GM12872 (cell line): ENCODE measurements around the gene FXYD6.

Experiments
- TF ChIP-seq, protein P1 (sequence below): IDR thresholded peaks from 3 replicates; pipeline ENCODE4 v1.5.1; 2011; ENCODE audit warnings: low read depth, mild to moderate bottlenecking, low read length, moderate library complexity; ENCODE audit not compliant: insufficient read depth

FXYD6 gene

DNA sequence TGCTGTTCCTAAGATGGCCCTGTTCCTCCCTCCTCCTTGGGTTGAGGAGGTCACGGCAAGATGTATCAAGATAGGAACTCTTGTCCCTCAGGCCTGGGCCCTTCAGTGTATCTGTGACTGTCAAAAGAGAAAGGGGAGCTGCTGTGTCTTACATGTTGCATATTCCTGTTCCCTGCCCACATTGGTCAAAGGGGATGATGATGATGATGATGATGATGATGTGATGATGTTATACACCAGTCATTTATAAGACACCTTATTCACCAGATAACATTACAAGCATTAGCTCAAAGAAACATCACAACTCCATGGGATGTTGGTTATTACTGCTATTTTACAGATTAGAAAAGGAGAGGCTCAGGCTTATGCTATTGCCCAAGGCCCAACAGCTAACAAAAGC is 13.7 kb downstream of the FXYD6 start:
- TF ChIP-seq, protein P1, sequence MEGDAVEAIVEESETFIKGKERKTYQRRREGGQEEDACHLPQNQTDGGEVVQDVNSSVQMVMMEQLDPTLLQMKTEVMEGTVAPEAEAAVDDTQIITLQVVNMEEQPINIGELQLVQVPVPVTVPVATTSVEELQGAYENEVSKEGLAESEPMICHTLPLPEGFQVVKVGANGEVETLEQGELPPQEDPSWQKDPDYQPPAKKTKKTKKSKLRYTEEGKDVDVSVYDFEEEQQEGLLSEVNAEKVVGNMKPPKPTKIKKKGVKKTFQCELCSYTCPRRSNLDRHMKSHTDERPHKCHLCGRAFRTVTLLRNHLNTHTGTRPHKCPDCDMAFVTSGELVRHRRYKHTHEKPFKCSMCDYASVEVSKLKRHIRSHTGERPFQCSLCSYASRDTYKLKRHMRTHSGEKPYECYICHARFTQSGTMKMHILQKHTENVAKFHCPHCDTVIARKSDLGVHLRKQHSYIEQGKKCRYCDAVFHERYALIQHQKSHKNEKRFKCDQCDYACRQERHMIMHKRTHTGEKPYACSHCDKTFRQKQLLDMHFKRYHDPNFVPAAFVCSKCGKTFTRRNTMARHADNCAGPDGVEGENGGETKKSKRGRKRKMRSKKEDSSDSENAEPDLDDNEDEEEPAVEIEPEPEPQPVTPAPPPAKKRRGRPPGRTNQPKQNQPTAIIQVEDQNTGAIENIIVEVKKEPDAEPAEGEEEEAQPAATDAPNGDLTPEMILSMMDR: no peak

DNA sequence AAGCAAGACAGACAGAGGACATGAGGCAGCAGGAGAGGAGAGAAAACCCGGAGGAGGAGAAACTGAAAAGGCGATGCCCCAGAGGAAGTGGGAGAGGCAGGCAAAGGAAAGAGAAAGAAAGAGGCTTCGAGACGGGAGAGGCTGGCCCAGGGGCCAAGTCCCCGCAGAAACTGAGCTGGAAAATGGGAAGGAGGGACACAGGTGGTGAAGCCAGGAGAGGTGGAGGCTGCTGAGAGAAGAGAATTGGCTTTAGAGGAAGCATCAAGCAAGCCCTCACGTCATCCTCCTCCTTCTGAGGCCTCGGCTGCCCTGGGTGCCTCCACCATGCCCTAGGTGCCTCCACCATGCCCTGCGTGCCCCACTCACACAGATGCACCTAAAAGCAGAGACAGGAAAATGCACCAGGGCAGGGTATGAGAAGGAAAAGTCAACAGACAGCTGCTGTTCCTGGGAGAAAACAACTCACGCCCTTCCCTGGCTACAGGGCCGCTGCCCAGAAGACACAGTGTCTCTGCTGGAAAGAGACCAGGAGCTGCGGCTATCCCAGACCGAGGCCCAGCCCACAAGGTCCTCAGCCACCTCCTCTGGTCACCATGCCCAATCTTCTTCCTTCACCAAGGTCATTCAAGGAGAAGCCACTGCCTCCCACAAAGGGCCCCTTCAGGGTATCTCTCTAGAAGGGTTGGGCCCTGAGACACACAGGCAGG is 14.3 kb downstream of the FXYD6 start:
- TF ChIP-seq, protein P1: no peak

DNA sequence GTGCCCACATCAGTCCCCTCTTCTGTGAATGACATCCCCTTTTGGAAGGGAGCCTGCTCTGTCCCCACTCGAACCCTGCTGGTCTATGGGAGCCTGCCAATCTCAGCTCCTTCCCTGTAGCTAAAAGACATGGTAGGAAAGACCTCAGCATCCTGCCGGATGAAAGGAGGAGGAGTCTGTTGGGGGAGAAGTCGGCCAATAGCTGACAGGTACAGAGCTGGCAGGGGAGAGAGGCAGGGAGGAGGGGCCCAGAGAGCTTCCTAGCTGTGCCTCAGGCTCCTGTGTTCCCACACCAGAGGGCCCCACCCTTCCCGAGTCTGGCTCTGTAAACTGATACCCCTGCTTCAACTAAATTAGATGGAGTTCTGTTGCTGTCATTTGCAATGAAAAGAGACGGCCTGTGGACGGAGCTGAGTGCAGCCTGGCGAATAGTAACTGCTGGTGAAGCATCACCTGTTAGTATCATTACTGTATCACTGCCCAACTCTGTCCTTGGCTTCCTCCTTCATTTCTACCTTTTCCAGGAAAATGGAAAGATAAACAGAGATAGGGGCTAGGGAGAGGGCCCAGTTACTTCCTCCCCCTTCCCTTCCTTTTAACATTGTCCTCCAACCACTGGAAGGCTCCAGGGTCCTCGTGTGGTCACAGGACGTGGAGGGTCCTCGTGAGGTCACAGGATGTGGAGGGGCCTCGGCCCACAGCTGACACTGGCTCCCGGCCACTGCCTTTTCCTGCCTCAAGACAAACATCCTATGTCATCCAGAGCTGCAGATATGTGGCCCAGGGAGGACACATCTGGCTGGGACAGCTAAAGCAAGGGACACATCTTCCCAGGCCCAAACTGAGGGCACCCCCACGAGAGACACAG is 15.1 kb downstream of the FXYD6 start:
- TF ChIP-seq, protein P1: no peak

DNA sequence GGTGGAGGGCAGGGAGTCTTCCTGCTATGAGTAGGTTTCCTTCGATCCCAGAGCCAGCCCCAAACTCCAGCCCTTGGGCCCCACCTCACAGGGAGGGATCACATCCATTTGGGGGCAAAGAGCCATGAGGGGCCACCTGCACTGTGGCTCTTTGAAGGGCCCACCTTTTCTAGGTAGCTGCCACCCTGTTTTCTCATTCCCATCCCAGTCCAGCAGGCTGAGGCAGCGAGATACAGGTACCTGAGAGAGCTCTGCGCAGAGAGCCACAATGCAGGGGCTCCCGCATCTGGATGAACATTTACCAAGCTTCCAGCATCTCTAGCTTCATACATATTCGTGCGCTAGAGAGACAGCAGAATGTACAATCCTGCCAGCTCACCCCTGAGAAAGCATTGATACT is 16.3 kb downstream of the FXYD6 start:
- TF ChIP-seq, protein P1: no peak

DNA sequence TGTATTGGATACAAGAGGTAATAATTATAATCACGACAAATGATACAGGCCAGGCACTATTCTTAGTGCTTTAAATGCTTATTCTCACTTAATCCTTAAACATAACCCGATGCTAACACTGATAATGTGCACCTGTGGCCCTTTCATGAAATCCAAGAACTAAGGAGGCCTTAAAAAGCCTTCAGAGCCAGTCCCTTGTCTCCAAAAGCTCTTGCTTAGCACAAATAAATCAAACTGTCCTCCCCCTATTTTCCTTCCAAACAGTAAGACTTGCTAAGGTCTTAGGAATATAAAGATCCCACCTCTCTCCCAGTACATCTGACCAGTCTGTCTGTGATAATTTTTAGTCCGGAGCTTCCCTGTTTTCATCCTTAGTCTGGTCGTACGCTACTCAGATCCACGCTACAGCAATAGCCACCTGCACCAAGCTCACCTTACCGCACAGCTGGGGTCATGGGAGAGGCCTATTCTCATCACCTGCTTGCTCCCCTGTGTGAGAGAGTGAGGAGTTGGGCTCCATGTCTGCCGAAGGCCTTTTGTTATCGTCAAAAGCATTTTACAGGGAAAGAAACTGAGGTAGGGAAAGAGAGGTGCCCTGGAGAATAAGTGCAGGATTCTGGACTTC is 16.9 kb downstream of the FXYD6 start:
- TF ChIP-seq, protein P1: no peak

DNA sequence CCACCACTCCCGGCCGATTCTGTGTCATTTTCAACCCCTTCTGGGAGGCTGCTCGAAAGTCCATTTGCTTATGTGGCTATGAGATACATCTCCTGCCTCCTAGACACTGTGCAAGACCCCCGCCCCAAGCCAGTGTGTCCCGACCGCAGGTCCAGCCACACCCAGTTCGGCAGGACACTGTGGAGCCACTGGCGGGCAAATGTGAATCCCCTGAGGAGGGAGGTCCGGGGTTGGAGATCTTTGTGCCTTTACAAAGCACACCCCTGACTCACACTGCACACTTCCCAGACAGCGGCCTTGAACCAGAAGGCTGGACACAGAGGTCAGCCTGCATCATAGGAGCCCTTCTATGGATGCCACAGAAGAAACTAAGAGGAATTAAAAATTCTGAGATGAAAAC is 17.4 kb downstream of the FXYD6 start:
- TF ChIP-seq, protein P1: no peak

DNA sequence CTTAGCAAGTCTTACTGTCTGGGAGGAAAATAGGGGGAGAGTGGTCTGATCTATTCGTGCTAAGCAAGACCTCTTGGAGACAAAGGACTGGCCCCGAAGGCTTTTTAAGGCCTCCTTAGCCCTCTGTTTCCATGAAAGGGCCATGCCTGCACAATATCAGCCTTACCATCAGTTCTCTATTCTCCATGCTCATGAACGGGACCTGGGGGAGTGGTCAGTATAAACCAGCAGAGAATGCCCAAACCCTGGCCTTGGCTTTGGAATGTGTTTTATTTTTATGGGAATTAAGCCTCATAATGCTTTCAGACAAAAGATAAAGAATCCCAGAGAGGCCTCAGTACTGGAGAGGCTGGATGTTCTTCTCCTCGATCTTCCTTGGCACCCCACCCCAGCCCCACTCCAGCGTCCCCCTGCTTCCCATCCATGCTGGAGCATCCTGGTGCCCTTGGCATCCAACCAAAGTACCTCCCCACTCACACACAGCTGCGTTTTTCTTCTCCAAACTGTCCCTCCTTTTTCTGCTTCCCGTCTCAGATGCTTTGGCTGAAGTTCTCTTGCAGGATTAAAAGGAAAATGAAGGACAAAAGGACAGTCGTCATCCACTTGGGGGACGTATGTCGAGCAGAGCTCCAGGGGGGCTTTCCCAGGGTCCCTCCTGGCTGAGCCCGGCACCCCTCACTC is 18.6 kb downstream of the FXYD6 start:
- TF ChIP-seq, protein P1: no peak
